OCI-LY3 (cell line): ENCODE measurements around the gene RGPD3.
"Not testable (repeated sequence)": the region's sequence is repeated elsewhere in the genome, so short reads cannot be mapped to it uniquely, and the experiment has no call there.

Source experiments
- CTCF ChIP-seq: fragments of 200-600, 300-600 bp; sonication (generic); IDR thresholded peaks from 2 replicates; pipeline ENCODE4 v1.5.1; 2014; ENCODE audit warnings: antibody characterized with exemption, low read length, low read depth
- EZH2phosphoT487 ChIP-seq: fragments of 200-600 bp; shearing (Covaris generic); IDR thresholded peaks from 2 replicates; pipeline ENCODE4 v1.6.1; 2018; ENCODE audit warnings: antibody characterized with exemption, mixed run types, low read depth

- TF ChIP-seq CTCF, EZH2phosphoT487: not testable (repeated sequence)
Observed at GRCh38 chr2:106489701-106490100, 21.5 kb upstream of the RGPD3 start.
